ENCODE data around the gene UBE2D3.
"Not testable (repeated sequence)": the region's sequence is repeated elsewhere in the genome, so short reads cannot be mapped to it uniquely, and the experiment has no call there.

Gene UBE2D3

GRCh38 chr4:102829803-102830202 is 2.5 kb upstream of the UBE2D3 start:
- no peak for DNase-seq

GRCh38 chr4:102828497-102828808 is 1.1 kb upstream of the UBE2D3 start:
- DNase-seq = no peak

- peak; percentile 99 to 100 (median 100) for DNase-seq
Measured at GRCh38 chr4:102827674-102828496, 534 bp upstream of the UBE2D3 start.

GRCh38 chr4:102826105-102826889 is 1.1 kb downstream of the UBE2D3 start:
- DNase-seq = peak in 2 of 4 experiments; percentile 42 to 44

- DNase-seq = peak; percentile 71 to 87 (median 80)
Measured at GRCh38 chr4:102825261-102826091, 1.9 kb downstream of the UBE2D3 start.

- no peak for DNase-seq
Measured at GRCh38 chr4:102824398-102824797, 3.0 kb downstream of the UBE2D3 start.

GRCh38 chr4:102823897-102824296 is 3.5 kb downstream of the UBE2D3 start:
- DNase-seq = no peak

GRCh38 chr4:102823464-102823863 is 3.9 kb downstream of the UBE2D3 start:
- DNase-seq = no peak

GRCh38 chr4:102819588-102820365 is 7.6 kb downstream of the UBE2D3 start:
- no peak for DNase-seq

GRCh38 chr4:102819100-102819499 is 8.3 kb downstream of the UBE2D3 start:
- not testable (repeated sequence) for DNase-seq

- peak in 1 of 4 experiments; percentile 20 for DNase-seq
Measured at GRCh38 chr4:102817613-102818268, 9.6 kb downstream of the UBE2D3 start.

GRCh38 chr4:102817021-102817605 is 10.2 kb downstream of the UBE2D3 start:
- no peak for DNase-seq

- peak in 2 of 4 experiments; percentile 19 to 30 for DNase-seq
Measured at GRCh38 chr4:102815981-102816380, 11.4 kb downstream of the UBE2D3 start.

GRCh38 chr4:102809691-102810090 is 17.7 kb downstream of the UBE2D3 start:
- no peak for DNase-seq

- peak in 2 of 4 experiments; percentile 48 to 57 for DNase-seq
Measured at GRCh38 chr4:102809190-102809589, 18.2 kb downstream of the UBE2D3 start.

GRCh38 chr4:102808009-102808408 is 19.3 kb downstream of the UBE2D3 start:
- DNase-seq = no peak

- DNase-seq = no peak
Measured at GRCh38 chr4:102807345-102807744, 20.0 kb downstream of the UBE2D3 start.

GRCh38 chr4:102799816-102800215 is 27.5 kb downstream of the UBE2D3 start:
- no peak for DNase-seq

GRCh38 chr4:102794999-102795398 is 32.4 kb downstream of the UBE2D3 start:
- DNase-seq = no peak

GRCh38 chr4:102792361-102792936 is 34.9 kb downstream of the UBE2D3 start:
- no peak for DNase-seq

Measured in suppressor macrophage (primary cell).